Immature natural killer cell (primary cell): ENCODE results near the gene TRIM36. TPM values are rescaled to one million over a fixed set of nuclear protein-coding genes. Genes with fewer than 3 reads are reported as not detected.
A peak's percentile ranks its signal among the peaks of the same experiment; 100 is the strongest.

ENCODE experiments used
- DNase-seq, 3 donors: peaks; one replicate each; pipeline ENCODE4 v3.0.0; 2022; ENCODE audit warnings: mixed read lengths in 1 of 3
- H3K27ac Mint-ChIP-seq, 6 donors: one replicate each; pipeline ENCODE4 v1.8.0; 2020; ENCODE audit warnings: mixed read lengths in 6 of 6, mild to moderate bottlenecking in 5 of 6, inconsistent platforms in 4 of 6, moderate library complexity in 3 of 6
- H3K27me3 Mint-ChIP-seq, 3 donors: one replicate each; pipeline ENCODE4 v1.8.0; 2020 to 2021; ENCODE audit warnings: low read depth in 3 of 3, mild to moderate bottlenecking in 3 of 3, mixed read lengths in 3 of 3, moderate library complexity in 3 of 3, inconsistent platforms in 1 of 3
- H3K36me3 Mint-ChIP-seq, 3 donors: one replicate each; pipeline ENCODE4 v1.8.0; 2020; ENCODE audit warnings: mixed read lengths in 3 of 3, inconsistent platforms in 2 of 3, mild to moderate bottlenecking in 2 of 3
- H3K4me1 Mint-ChIP-seq, 2 donors: one replicate each; pipeline ENCODE4 v1.8.0; 2020; ENCODE audit warnings: inconsistent platforms in 2 of 2, mild to moderate bottlenecking in 2 of 2, mixed read lengths in 2 of 2, moderate library complexity in 1 of 2
- H3K4me3 Mint-ChIP-seq, 5 donors: one replicate each; pipeline ENCODE4 v1.8.0; 2020; ENCODE audit warnings: mild to moderate bottlenecking in 5 of 5, mixed read lengths in 5 of 5, inconsistent platforms in 3 of 5, moderate library complexity in 3 of 5
- H3K9me3 Mint-ChIP-seq, 6 donors: one replicate each; pipeline ENCODE4 v1.8.0; 2020; ENCODE audit warnings: mild to moderate bottlenecking in 6 of 6, mixed read lengths in 6 of 6, inconsistent platforms in 4 of 6, moderate library complexity in 3 of 6
- polyA plus RNA-seq, 3 donors: library from polyadenylated mRNA; unstranded; fragments of 300-500 nt; fragmentation: Illumina TruSeq; gene quantifications; one replicate each; pipeline ENCODE4 v1.2.3, GENCODE V29; 2021

Gene TRIM36, protein sequence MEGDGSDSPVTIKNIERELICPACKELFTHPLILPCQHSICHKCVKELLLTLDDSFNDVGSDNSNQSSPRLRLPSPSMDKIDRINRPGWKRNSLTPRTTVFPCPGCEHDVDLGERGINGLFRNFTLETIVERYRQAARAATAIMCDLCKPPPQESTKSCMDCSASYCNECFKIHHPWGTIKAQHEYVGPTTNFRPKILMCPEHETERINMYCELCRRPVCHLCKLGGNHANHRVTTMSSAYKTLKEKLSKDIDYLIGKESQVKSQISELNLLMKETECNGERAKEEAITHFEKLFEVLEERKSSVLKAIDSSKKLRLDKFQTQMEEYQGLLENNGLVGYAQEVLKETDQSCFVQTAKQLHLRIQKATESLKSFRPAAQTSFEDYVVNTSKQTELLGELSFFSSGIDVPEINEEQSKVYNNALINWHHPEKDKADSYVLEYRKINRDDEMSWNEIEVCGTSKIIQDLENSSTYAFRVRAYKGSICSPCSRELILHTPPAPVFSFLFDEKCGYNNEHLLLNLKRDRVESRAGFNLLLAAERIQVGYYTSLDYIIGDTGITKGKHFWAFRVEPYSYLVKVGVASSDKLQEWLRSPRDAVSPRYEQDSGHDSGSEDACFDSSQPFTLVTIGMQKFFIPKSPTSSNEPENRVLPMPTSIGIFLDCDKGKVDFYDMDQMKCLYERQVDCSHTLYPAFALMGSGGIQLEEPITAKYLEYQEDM
- under 1 TPM in 1 of 3 donors, not detected in 2; 0.73 TPM for polyA plus RNA-seq

DNA sequence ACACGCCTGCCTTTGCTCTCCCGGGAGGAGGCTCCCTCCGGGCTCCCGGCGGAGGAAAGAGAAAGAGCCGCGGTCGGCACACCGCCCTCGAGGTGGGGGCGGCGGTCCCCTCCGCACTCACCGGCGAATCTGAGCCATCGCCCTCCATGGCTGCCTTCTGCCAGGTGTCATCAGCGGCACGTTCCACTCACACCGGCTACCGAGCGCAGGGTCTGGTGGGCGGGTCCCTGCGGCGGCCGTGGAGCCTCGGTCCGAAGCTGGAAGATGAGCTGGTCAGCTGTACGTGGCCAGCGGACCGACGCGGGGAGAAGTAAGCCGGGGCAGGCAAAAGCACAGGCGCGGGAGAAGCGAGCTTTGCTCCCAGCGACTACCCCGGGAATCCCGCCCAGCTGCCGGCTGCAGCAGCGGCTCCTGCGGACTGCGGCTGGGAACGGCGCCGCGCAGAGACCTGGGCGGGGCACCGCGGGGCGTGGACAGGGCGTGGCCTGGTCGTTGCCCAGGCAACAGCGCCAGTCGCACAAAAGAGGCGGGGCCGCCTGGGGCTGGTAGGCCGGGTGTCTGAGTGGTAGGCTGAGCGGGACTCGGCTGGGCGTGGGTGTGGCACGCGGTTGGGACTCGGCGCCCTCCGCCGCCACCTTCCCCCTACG lies at the start of gene TRIM36:
TSS of gene TRIM36 (minus strand) at position 422 of the 647 bp plus-strand sequence. CDS start at position 148, 274 bp downstream.
- Mint-ChIP-seq H3K4me1 (peaks cover 12 to 16% of the 10 kb centered on the region in 2 donors), H3K27me3 (peaks cover 19 to 33% (median 28%) of the 10 kb centered on the region in 3 donors), H3K27ac (peak within 1 kb of the TSS in 2 of 6 donors; percentile 34 to 52)

DNA sequence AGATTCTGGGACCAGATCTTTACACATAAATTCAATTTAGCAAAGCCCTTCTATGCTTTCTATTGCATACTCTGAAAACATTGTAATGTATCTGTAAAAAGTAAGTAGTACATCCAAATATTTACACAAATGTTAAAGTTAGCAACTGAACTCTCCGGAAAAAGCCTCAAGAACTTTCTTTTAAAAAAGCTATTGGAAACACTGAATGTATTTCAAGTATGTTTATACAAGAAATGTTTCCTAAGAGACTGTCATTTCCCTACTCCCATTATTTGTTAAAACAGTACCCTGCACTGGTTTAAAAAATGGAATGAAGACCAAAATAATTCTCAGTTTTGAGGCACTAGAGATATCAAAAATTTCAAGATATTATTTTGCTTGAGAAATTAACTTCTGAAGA lies 44.8 kb upstream of the TRIM36 start:
- H3K27ac Mint-ChIP-seq, result no peak overlapping the region
- DNase-seq, result no peak
- no peaks in the 10 kb centered on the region for H3K9me3 Mint-ChIP-seq
- H3K36me3 Mint-ChIP-seq, result peaks cover 8 to 28% (median 14%) of the 10 kb centered on the region in 3 donors
- peaks cover 6 to 15% of the 10 kb centered on the region in 2 donors for H3K4me1 Mint-ChIP-seq
- H3K4me3 Mint-ChIP-seq, result no peak overlapping the region
- H3K27me3 Mint-ChIP-seq, result peaks cover 0 to 2% (median 0%) of the 10 kb centered on the region in 3 donors

More for the DNA sequence above, at the start of gene TRIM36:
- no peaks in the 10 kb centered on the region for H3K36me3 Mint-ChIP-seq
- peak; percentile 81 to 82 (median 81) for DNase-seq
- peak within 1 kb of the TSS; percentile 81 to 86 (median 82) for H3K4me3 Mint-ChIP-seq
- H3K9me3 Mint-ChIP-seq, result no peaks in the 10 kb centered on the region

DNA sequence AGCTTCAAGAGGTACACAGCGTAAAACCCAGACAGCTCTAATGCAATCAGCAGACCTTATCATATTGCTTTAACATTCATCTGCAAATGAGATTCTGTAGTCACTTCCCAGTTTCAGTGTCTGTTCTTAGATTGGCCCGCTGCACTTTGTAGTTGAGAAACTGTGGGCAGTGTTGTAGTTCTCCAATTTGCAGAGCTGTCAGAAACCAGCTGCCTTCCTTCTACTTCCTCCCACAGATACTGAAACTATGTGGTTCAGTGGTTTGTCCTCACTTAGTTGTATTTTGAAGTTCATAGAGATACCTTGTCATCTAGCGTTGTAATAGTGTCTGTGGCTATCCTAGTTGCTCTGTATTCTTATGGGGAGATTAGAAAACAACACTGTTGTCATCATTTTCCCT lies 39.6 kb upstream of the TRIM36 start:
- Mint-ChIP-seq H3K27me3 (peaks cover 0 to 2% (median 0%) of the 10 kb centered on the region in 3 donors), H3K4me1 (peaks cover 15 to 27% of the 10 kb centered on the region in 2 donors), H3K36me3 (peaks cover 3 to 14% (median 3%) of the 10 kb centered on the region in 3 donors), H3K9me3 (no peaks in the 10 kb centered on the region), H3K27ac (peak overlapping the region; percentile 69 to 96 (median 92)), H3K4me3 (peak overlapping the region; percentile 58 to 83 (median 64))
- peak; percentile 70 to 79 (median 74) for DNase-seq

DNA sequence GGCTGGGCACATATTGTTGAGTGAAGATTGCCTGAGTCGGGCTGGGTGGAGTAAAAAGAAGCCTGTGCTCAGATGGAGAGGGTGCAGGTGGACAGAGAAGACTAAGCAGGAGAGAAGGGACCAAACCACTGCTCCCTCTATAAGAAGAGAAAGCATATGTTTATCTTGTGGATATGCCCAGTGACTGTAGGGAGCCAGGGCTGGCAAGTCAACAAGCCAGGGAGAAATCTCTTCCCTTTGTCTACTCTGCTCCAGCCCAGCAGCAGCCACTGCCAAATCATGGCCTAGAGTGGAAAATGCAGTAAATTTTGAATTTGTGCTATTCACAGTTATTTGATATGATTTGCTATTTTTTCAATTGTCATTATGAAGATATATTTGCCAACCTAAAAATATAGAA lies 33.2 kb upstream of the TRIM36 start:
- no peak overlapping the region for H3K27ac Mint-ChIP-seq
- H3K4me3 Mint-ChIP-seq, result no peak overlapping the region
- peaks cover 4 to 10% (median 6%) of the 10 kb centered on the region in 3 donors for H3K36me3 Mint-ChIP-seq
- no peaks in the 10 kb centered on the region for H3K4me1 Mint-ChIP-seq
- peaks cover 3 to 5% (median 5%) of the 10 kb centered on the region in 3 donors for H3K27me3 Mint-ChIP-seq
- DNase-seq, result no peak
- H3K9me3 Mint-ChIP-seq, result no peaks in the 10 kb centered on the region

DNA sequence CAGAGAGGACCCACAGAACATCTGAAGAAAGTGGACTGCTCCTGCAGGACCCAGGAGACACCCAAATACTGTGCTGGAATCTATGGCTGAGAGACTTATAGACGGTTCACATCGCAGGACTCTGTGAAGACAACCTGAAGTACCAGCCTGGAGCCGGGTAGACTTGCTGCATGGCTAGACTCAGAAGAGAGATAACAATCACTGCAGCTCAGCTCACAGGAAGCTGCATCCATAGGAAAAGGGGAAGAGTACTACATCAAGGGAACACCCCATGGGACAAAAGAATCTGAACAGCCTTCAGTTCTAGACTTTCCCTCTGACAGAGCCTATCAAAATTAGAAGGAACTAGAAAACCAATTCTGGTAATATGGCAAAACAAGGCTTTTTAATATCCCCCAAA lies 26.5 kb upstream of the TRIM36 start:
- Mint-ChIP-seq H3K4me3 (no peak overlapping the region), H3K4me1 (no peaks in the 10 kb centered on the region), H3K9me3 (no peaks in the 10 kb centered on the region), H3K36me3 (peaks cover 0 to 17% (median 11%) of the 10 kb centered on the region in 3 donors), H3K27me3 (peaks cover 0 to 7% (median 4%) of the 10 kb centered on the region in 3 donors), H3K27ac (no peak overlapping the region)
- no peak for DNase-seq

DNA sequence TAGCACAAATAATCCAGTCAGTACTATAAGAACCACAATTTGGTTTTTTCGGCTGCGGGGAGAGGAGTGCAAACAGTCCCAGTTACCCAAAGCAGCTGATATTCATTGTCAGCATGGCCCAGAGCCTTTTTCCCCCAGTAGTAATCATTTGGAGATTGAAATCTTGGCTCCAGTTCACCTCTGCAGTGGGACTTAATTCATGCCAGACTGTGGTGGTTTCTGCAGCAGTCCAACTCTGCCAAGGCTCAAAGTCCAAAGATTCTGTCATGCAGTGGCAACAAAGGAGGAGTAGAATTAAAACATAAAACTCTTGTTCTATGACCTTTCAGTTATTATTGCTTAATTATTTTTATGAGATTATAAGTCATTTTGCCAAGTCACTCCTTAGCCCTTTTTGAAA lies 25.0 kb upstream of the TRIM36 start:
- Mint-ChIP-seq H3K4me3 (no peak overlapping the region), H3K27ac (no peak overlapping the region), H3K4me1 (no peaks in the 10 kb centered on the region), H3K9me3 (no peaks in the 10 kb centered on the region), H3K36me3 (peaks cover 0 to 17% (median 11%) of the 10 kb centered on the region in 3 donors), H3K27me3 (peaks cover 0 to 4% (median 4%) of the 10 kb centered on the region in 3 donors)
- no peak for DNase-seq

DNA sequence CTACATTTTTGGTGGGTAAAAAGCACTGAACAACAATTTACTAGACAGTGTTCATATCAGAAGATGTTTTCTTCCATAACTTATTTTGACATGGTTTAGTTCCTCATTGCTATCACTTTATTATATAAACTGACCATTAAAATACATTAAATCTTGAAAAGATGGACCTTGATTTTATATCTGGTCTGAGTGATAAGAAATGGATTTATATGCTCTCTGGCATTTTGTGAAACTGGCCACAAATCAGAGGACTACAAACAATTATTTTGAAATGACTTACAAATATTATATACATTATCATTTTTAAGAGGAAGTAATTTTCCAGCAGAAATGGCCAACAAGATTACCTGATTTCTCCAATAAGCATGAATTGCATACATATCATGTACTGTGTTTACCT lies 23.6 kb upstream of the TRIM36 start:
- DNase-seq, result no peak
- H3K27ac Mint-ChIP-seq, result no peak overlapping the region
- peaks cover 0 to 4% (median 4%) of the 10 kb centered on the region in 3 donors for H3K27me3 Mint-ChIP-seq
- H3K4me1 Mint-ChIP-seq, result no peaks in the 10 kb centered on the region
- H3K36me3 Mint-ChIP-seq, result peaks cover 0 to 12% (median 7%) of the 10 kb centered on the region in 3 donors
- no peaks in the 10 kb centered on the region for H3K9me3 Mint-ChIP-seq
- H3K4me3 Mint-ChIP-seq, result no peak overlapping the region

DNA sequence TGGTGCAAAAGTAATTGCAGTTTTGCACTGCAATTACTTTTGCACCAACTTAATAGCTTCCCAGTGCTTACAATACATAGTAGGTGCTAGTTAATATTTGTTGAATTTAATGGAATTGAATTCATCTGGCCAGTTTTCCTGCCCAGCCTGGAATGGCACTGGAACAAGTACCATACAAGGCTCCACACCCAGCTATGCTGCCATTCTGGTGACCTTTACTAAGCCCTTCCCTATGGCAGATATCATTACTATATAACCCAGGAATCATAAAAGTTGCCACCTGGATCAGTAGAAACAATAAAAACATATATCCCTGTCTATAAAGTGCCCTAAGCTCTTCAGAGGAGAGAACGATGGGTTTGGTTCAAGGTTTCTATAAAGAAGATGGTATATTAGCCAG lies 22.4 kb upstream of the TRIM36 start:
- no peak for DNase-seq
- Mint-ChIP-seq H3K4me1 (no peaks in the 10 kb centered on the region), H3K4me3 (no peak overlapping the region), H3K9me3 (no peaks in the 10 kb centered on the region), H3K27me3 (peaks cover 0 to 6% (median 3%) of the 10 kb centered on the region in 3 donors), H3K27ac (no peak overlapping the region), H3K36me3 (peaks cover 0 to 12% (median 5%) of the 10 kb centered on the region in 3 donors)

DNA sequence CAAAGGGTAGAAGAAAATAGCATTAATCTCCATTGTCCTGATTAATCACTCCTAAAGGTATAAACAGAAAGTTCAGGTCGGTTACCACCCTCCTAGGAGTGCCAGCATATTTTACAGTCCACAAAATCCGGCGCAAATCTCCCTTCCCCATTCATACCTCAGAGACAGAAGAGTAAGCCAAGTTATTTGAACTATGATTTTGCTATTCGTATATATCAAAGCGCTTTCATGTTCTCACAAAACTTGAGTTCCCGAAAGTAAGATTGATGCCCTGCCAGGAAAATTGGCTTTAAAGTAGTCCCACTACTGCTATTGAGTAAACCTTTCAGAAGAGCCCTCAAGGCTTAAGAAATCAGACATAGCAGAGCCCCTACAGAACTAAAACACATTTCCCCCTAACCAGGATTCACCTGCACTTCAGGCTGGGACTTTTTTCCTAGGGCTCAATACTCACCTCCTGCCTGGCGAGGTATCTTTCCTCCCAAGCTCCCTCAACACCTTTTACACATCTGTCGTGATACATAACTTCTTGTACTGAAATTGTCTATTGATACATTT lies 21.8 kb upstream of the TRIM36 start:
- Mint-ChIP-seq H3K4me1 (no peaks in the 10 kb centered on the region), H3K27me3 (peaks cover 0 to 3% (median 3%) of the 10 kb centered on the region in 3 donors), H3K9me3 (no peaks in the 10 kb centered on the region), H3K36me3 (peaks cover 0 to 8% (median 7%) of the 10 kb centered on the region in 3 donors), H3K27ac (no peak overlapping the region), H3K4me3 (no peak overlapping the region)
- no peak for DNase-seq

DNA sequence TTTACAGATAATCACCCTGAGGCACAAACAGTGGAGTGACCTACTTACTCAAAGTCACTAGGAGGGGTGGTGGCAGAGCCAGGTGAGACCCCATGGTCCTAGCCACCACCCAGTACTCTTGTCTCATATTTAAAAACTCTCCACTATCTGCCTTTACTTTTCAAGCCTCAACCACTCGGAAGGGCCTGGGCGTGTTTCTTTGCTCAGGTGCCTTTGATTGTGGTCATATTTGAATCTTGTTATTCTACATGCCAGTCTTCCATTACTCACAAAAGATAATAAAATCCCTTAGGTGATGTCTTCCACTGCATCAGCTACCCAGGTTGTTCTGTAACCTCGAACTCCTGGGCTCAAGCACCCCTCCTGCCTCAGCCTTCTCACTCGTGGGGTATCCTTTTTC lies 20.7 kb upstream of the TRIM36 start:
- peaks cover 0 to 8% (median 7%) of the 10 kb centered on the region in 3 donors for H3K36me3 Mint-ChIP-seq
- H3K4me3 Mint-ChIP-seq, result no peak overlapping the region
- H3K27me3 Mint-ChIP-seq, result peaks cover 0 to 3% (median 2%) of the 10 kb centered on the region in 3 donors
- no peaks in the 10 kb centered on the region for H3K9me3 Mint-ChIP-seq
- no peaks in the 10 kb centered on the region for H3K4me1 Mint-ChIP-seq
- no peak for DNase-seq
- no peak overlapping the region for H3K27ac Mint-ChIP-seq

DNA sequence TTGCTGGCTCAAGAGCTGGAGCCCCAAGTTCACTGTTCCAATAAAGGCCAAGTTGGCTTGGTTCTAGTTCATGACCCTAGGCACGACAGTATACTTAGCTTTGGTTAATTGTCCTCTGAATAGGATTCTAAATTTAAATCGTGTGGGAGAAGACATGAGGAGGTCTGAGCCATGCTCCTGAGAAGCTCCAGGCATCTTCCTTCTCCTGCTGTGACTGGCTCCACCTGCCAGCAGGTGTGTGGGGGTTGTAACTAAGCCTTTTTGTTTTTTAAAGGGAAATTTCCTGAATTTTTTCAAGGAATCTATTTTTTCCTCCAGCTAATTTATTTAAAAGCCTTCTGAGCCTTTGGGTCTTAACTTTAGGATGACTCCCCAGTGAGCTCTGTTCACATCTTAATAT lies 20.2 kb upstream of the TRIM36 start:
- Mint-ChIP-seq H3K36me3 (peaks cover 0 to 8% (median 7%) of the 10 kb centered on the region in 3 donors), H3K4me3 (no peak overlapping the region), H3K27me3 (peaks cover 0 to 3% (median 2%) of the 10 kb centered on the region in 3 donors), H3K9me3 (no peaks in the 10 kb centered on the region), H3K27ac (no peak overlapping the region), H3K4me1 (no peaks in the 10 kb centered on the region)
- no peak for DNase-seq

DNA sequence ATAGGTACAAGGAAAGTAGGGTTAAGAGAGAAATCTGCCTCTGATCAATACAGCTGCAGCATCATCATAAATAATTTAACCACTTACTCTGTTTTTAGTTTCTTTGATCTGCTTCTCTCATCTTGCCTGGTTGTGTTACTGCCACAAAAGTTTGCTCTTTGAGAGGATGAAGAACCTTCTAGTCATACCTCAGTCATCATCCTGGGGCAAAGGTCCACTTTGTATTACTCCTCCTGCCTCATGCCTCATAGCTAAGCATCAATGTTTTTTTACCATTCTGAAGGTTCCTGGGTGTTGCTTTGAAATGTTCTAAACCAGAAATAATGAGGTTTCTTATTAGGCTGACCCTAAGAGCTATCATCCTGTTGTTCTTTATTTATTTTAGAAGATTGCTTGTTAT lies 17.1 kb upstream of the TRIM36 start:
- Mint-ChIP-seq H3K4me1 (no peaks in the 10 kb centered on the region), H3K4me3 (no peak overlapping the region), H3K36me3 (peaks cover 0 to 7% (median 0%) of the 10 kb centered on the region in 3 donors), H3K9me3 (peaks cover 0 to 5% (median 0%) of the 10 kb centered on the region in 6 donors), H3K27me3 (peaks cover 2 to 17% (median 4%) of the 10 kb centered on the region in 3 donors), H3K27ac (no peak overlapping the region)
- no peak for DNase-seq

DNA sequence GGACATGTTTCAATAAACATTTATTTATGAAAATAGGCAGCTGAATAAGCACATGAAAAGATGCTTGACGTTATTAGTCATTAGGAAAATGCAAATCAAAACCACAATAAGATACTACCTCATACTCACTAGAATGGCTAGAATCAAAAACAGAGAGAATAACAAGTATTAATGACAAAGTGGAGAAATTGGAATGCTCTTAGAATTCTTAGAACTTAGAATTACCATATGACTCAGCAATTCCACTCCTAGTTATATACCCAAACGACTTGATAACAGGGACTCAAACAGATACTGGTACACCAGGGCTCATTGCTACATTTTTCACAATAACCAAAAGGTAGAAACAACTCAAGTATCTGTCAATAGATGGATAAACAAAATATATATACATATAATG lies 15.1 kb upstream of the TRIM36 start:
- Mint-ChIP-seq H3K36me3 (peaks cover 0 to 7% (median 0%) of the 10 kb centered on the region in 3 donors), H3K27me3 (peaks cover 2 to 36% (median 19%) of the 10 kb centered on the region in 3 donors), H3K27ac (no peak overlapping the region), H3K4me1 (peaks cover 8 to 18% of the 10 kb centered on the region in 2 donors), H3K4me3 (no peak overlapping the region), H3K9me3 (peaks cover 0 to 9% (median 0%) of the 10 kb centered on the region in 6 donors)
- DNase-seq, result no peak
